Stimulated activated CD4-positive, alpha-beta T cell treated with anti-CD3 and anti-CD28 coated beads, Interleukin-4, amount 100 ng/mL, for 24 hours (primary cell): ENCODE measurements around the gene S100A12.

ENCODE experiments used
- DNase-seq: peaks from one replicate; pipeline ENCODE4 v3.0.0-alpha.2; 2020

S100A12 gene

GRCh38 chr1:153396461-153396860 lies 21.0 kb upstream of the S100A12 start:
- DNase-seq, result no peak

DNA sequence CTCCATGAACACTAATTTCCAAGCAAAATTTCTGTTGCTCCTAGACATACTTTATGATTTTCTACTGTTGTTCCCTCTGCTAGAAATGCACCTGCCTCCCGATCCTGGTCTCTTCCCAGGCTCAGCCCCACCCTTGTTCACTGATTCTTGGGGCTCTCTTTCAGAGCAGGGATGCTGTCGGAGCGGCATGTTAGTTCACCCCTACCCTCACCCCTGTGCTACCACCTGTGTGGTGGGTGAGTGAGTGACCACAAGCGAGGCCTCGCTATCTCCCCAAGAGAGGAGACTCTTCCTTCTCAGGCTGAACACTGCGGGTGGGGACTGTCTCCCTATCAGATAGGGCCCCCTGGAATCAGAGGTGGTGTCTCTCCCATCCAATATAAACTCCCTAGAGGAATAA lies 20.4 kb upstream of the S100A12 start:
- DNase-seq, result no peak

GRCh38 chr1:153395136-153395685 lies 19.8 kb upstream of the S100A12 start:
- no peak for DNase-seq

DNA sequence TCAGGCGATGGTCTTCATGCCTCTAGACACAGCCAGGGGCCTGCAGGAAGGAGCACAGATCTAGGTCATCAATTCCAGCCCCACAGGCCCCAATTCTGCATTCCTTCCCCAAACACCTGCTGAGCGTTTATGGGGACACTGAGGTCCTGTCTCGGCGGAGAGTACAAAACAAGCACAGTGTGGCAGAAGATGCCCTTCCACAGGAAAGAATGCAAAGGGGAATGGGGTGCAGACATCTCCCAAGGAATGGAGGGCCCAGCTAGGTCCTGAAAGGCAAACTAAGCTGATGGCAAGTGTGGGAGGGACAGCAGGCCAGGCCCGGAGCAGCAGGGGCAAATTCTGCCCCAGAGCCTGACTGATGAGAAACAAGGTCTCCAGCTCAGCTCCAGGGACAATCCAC lies 19.0 kb upstream of the S100A12 start:
- no peak for DNase-seq

DNA sequence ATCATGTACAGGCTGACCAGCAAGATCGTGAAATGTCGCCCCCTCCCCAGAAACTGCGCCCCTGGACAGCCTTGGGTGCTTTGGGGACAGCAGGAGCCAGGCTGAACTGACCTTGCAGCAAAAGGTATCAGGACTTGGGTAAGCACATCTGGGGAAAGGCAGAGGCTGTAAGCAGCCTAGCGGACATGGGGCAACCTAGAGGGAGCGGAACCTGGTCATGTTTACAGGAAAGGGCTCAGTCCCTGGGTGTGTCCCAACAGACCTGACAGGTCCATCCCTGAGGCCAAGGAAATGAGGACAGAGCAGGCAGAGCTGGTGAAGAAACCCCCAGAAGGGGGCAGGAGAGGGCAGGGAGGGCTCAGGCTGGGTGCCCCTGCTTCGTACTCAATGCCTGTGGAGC lies 18.5 kb upstream of the S100A12 start:
- no peak for DNase-seq

- DNase-seq, result no peak
Measured at GRCh38 chr1:153392822-153393221, 17.4 kb upstream of the S100A12 start.

DNA sequence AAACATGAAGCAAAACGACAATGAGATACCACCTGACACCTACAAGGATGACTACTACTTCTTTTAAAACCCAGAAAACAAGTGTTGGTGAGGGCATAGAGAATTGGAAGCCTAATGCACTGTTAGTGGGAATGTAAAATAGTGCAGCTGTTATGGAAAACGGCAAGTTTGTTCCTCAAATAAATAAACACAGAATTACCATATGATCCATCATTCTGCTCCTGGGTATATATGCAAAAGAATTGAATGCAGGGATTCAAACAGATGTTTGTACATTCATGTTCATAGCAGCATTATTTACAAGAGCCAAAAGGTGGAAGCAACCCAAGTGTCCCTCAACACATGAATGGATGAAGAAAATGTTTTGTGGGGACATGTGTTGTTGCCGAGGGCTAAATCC lies 16.8 kb upstream of the S100A12 start:
- no peak for DNase-seq

DNA sequence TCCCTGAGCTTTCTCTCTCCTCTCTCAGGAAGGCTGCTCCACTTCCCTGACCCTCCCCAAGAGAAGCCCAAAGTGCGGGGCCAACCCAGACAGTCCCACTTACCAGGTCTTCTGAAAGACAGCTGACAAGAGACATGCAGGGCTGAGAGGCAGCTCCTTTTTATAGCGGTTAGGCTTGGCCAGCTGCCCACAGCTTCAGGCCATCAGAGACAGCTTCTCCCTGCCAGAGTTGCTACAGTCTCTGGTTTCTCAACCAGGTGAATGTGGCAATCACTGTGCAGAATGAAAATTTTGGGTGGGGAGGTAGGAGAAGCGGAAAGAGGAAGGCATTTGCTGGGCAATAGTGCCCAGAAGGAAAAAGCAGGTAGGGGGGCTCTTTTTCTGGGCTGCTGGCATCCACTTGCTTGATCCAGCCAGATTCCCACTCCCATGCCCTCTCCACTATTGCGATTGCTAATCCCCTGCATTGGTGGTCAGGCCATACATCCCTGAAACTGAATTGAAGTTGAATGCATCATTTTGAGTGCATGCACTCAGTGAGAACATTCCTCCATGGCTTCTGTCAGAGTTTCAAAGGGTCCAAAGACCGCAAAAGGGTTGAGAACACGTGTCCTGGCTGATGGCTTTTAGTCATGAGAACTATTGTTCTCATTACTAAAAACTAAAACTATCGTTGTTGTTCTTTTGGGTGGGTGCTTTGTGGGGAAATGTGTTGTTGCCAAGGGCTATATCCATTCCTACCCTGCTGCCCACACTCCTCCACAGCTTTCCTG lies 15.7 kb upstream of the S100A12 start, which contains the start of gene S100A8:
Gene S100A8, minus strand, starts transcription at position 136 of the 773 bp plus-strand sequence. CDS start 538 bp downstream, outside the sequence.
- no peak for DNase-seq

DNA sequence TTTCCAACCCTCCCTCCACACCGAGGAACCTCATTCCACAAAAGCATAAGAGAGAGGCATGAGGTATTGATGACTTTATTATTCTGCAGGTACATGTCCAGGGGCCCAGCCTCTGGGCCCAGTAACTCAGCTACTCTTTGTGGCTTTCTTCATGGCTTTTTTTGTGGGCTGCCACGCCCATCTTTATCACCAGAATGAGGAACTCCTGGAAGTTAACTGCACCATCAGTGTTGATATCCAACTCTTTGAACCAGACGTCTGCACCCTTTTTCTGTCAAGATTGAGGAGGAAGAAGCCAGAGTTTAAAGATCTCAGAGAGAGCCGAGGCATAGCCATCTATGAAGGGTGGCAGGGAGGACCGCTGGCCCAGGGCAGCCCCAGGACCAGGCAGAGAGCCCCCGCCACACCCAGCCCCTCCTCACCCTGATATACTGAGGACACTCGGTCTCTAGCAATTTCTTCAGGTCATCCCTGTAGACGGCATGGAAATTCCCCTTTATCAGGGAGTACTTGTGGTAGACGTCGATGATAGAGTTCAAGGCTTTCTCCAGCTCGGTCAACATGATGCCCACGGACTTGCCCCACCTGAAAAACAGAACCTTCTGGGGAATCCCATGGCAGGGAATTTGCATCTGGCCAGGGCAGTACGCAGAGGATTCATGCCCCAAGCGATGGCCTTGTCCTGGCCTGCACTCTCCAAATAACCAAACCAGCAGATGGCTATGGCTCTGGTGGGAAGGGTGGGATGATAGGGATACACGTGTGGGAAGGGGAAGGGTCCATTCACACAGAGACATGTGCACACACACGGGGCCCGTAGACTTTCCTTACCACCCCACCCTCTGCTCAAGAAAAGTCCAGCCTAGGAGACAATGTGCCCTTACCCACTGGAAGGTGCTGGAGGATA lies 14.8 kb upstream of the S100A12 start:
- DNase-seq, result no peak

DNA sequence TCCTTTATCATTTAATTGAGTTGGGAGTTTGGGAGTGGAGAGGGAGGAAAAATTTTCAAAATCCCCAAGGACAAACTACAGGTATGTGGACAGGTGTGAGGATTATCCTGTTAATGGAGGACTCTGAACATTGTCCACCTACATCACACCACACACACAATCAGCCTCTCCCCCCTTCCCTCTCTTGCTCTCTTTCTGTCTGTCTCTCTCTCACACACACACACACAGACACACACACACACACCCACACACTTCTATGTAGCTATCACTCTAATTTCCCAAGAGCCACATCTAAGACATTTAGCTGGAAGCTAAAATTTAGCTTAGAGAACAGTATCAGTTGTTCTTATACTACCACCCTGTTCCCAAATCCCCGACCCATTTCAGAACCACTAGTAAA lies 14.0 kb upstream of the S100A12 start:
- DNase-seq, result no peak

- DNase-seq, result no peak
Measured at GRCh38 chr1:153387785-153388184, 12.4 kb upstream of the S100A12 start.

GRCh38 chr1:153387001-153387400 lies 11.6 kb upstream of the S100A12 start:
- DNase-seq, result no peak

- no peak for DNase-seq
Measured at GRCh38 chr1:153386500-153386901, 11.1 kb upstream of the S100A12 start.

GRCh38 chr1:153384958-153385580 lies 9.6 kb upstream of the S100A12 start:
- no peak for DNase-seq

DNA sequence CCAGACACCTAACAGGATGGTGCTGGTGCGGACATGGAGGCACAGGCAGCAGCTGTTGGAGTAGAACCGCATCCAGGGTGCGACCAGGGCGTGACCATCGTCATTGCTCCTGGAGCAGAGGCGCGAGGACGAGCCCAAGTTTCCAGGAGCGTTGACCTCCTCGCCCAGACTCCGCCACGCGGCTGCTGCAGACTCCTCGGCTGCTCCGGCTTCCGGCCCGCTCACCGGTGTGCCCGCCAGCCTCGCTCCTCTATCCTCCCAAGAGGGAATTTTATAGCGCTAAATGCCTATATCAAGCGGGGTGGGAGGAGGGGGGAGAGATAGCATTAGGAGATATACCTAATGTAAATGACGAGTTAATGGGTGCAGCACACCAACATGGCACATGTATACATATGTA lies 5.3 kb upstream of the S100A12 start:
- DNase-seq, result no peak

DNA sequence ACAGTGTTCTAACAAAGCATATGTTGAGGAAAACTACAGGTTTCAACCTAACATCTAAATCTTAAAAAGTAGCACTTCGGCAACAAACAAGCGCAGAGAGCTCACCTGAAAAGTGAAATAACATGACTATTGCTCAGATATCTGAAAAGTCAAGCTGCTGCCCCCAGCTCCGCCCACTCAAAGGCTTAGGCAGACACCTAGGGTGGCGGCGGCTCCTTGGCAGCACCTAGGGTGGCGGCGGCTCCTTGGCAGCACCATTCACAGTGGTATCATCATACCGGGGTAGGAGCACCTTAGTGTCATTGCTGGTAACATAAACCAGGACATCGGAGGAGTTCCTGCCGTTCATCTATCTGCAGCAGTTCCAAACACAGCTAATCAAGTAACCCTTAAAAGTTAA lies 4.2 kb upstream of the S100A12 start:
- DNase-seq, result no peak

- DNase-seq, result no peak
Measured at GRCh38 chr1:153374071-153374470, 1.4 kb downstream of the S100A12 start.

DNA sequence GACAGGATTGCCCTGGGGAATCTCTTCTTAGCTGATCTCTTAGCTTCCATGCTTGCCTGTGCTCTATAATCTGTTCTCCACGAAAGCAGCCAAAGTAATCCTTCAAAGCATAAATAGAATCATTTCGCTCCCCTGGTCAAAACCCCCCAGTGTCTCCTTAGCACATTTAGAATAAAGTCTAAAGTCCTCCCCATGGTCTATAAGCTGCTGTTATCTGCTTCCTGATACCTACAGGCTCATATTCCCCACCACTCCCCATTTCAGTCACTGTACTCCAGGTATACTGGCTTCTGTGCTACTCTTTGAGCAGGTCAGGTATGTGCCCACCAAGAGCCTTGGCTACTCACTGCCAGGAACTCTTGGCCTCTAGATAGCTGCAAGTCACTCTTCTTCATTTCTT lies 2.9 kb downstream of the S100A12 start:
- no peak for DNase-seq

- no peak for DNase-seq
Measured at GRCh38 chr1:153371231-153371630, 4.2 kb downstream of the S100A12 start.

DNA sequence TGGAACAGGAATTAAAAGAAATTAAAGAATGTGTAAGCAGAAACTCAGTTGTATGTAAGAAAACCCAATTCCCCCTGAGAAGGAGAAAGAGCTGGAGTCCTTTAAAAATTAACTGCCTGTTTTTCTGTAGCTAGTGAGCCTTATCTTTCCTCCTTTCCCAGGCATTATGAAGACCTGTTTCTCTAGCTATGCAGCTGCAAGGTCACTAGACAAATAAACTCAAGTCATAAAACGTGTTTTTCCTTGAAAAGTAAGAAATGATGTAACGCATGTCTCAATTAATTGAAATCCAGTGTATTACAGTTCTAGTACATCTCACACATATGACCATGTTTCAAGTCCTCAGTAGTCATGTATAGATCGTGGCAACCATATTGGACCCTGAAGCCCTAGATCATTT lies 5.3 kb downstream of the S100A12 start:
- DNase-seq, result no peak

- DNase-seq, result no peak
Measured at GRCh38 chr1:153368495-153368894, 6.9 kb downstream of the S100A12 start.

DNA sequence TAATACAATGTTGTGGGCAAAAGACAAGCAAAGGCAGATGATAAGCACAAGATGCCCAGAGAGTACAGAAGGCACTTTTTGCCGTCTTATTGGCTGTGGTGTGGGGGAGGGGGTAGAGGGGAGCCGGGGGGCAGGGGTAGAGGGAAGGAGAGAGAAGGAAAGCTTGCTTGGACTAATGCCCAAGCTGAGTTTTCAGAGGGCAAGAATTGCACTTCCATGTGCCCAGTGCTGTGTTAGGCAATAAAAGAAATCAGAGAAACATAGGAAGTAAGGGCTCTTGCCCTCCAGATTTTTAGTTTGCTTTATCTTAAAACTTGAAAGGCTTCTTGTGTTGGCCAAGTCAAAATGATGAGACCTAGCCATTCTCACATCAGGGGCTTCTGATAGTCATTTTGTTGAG lies 8.3 kb downstream of the S100A12 start:
- no peak for DNase-seq

GRCh38 chr1:153366261-153366660 lies 9.2 kb downstream of the S100A12 start:
- DNase-seq, result no peak
